ENCODE results near the gene DHX32. TPM values are rescaled to one million over a fixed set of nuclear protein-coding genes. Genes with fewer than 3 reads are reported as not detected.

DHX32 gene
- total RNA-seq, 2 experiments from 2014 or later: 0.22 to 0.27 TPM

DNA sequence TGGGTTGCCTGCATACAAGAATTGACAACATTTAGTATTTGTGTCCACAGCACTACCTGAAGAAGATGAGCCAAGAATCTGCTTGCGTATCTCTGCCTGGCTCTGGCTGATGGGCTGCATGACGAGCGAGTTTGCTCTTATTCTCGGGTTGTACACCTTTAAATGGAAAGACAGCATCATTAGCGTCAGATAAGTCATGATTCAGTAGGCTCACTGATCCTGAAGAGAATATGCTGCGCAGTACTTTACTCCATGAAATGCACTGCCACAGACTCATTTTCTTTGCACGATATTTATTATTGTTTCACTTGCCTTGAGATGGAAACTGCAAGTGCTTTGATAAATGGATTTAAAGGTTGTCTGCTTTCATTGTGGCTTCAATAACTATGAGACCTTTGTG, 28.6 kb downstream of the DHX32 start:
- no peaks in the 10 kb centered on the region for H3K36me3 ChIP-seq (ENCODE audit: insufficient read depth, low read length)
- no peaks in the 10 kb centered on the region for H3K9me3 ChIP-seq (ENCODE audit: low read length)
- no peak overlapping the region for H3K4me2 ChIP-seq (ENCODE audit: low read length)
- no peak overlapping the region for H3K27ac ChIP-seq (ENCODE audit: low read depth, low read length, poor library complexity, severe bottlenecking)
- no peak overlapping the region for H3K4me3 ChIP-seq (ENCODE audit: low read depth, low read length, poor library complexity, severe bottlenecking)
- ChIA-PET CTCF (ENCODE audit: unreplicated experiment) (no interaction called here), POLR2A (interaction anchor here (0.6 kb wide), 1 partner anchor 11 kb away, joined by 4 read pairs; no protein-coding TSS in a partner anchor)
- no peaks in the 10 kb centered on the region for H3K79me2 ChIP-seq (ENCODE audit: insufficient read depth, low read depth, low read length)
- no peak for DNase-seq (ENCODE audit: low spot score)
- no peaks in the 10 kb centered on the region for H3K4me1 ChIP-seq (ENCODE audit: insufficient read depth, low read length, poor library complexity, severe bottlenecking)
- intact Hi-C loops (cut with micrococcal nuclease; ENCODE audit: unreplicated experiment): no loop called here
- H4K20me1 ChIP-seq (ENCODE audit: insufficient read depth, low read length): no peaks in the 10 kb centered on the region
- no TSS peak for BruUV-seq (replicated peaks)
- no peaks in the 10 kb centered on the region for H3K9me2 ChIP-seq (ENCODE audit: insufficient read depth, low read length)
- TF ChIP-seq, protein P1, sequence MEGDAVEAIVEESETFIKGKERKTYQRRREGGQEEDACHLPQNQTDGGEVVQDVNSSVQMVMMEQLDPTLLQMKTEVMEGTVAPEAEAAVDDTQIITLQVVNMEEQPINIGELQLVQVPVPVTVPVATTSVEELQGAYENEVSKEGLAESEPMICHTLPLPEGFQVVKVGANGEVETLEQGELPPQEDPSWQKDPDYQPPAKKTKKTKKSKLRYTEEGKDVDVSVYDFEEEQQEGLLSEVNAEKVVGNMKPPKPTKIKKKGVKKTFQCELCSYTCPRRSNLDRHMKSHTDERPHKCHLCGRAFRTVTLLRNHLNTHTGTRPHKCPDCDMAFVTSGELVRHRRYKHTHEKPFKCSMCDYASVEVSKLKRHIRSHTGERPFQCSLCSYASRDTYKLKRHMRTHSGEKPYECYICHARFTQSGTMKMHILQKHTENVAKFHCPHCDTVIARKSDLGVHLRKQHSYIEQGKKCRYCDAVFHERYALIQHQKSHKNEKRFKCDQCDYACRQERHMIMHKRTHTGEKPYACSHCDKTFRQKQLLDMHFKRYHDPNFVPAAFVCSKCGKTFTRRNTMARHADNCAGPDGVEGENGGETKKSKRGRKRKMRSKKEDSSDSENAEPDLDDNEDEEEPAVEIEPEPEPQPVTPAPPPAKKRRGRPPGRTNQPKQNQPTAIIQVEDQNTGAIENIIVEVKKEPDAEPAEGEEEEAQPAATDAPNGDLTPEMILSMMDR (conservative IDR thresholded peaks at IDR 0.05; ENCODE audit: low read length): no peak
- TF ChIP-seq EZH2phosphoT487 (IDR thresholded peaks at IDR 0.05; ENCODE audit: borderline replicate concordance, low read depth, low read length): no peak
- H2AFZ ChIP-seq (ENCODE audit: low read length): no peak overlapping the region

DNA sequence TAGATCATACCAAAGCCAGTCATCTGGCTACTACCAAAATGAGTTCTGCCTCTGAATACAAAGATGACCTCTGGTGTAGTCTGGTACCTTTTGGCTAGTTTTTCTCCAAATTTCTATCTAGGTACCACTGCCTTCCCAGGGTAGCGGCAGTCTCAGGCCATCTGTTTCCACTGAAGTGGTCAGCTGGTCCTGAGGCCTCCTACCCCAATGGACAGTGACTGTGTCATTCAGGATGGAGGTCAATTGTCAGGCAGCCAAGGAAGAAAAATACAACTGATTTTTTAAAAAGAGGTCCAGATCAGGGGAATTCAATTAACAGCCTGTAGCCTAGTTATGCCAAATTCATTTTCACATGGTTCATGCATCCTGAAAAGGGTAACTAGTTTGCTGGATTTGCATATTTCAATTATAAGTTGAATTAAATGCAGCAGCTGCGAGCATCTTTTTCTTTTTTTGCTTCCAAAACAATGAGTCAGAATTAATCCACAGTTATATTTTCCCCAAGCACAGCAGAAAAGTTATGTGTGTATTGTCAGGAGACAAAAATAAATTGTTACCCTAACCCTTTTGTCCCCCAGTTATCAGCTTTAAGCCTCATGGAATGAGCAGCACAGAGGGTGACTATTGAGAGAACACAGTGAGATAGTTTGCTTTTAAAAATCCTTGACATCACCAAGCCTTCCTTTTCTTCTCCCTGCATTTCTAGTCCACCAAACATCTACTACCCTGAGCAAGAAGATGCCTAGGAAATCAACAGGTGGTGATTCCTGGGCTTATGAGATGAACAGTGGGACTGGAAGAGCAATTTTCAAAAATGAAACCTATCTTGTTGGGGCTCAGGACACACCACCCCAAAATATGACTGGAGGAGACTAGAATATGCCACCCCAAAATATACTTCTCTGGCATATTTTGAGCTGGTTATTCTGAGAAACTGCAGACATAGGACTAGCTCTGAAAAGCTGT, 30.0 kb downstream of the DHX32 start:
- intact Hi-C loops (cut with micrococcal nuclease; ENCODE audit: unreplicated experiment): no loop called here
- H3K9me3 ChIP-seq (ENCODE audit: low read length): no peaks in the 10 kb centered on the region
- H4K20me1 ChIP-seq (ENCODE audit: insufficient read depth, low read length): no peaks in the 10 kb centered on the region
- no peak overlapping the region for H3K4me3 ChIP-seq (ENCODE audit: low read depth, low read length, poor library complexity, severe bottlenecking)
- ChIA-PET CTCF (ENCODE audit: unreplicated experiment) (no interaction called here), POLR2A (no interaction called here)
- H3K4me1 ChIP-seq (ENCODE audit: insufficient read depth, low read length, poor library complexity, severe bottlenecking): no peaks in the 10 kb centered on the region
- no peaks in the 10 kb centered on the region for H3K36me3 ChIP-seq (ENCODE audit: insufficient read depth, low read length)
- no TSS peak for BruUV-seq (replicated peaks)
- no peaks in the 10 kb centered on the region for H3K79me2 ChIP-seq (ENCODE audit: insufficient read depth, low read depth, low read length)
- TF ChIP-seq EZH2phosphoT487 (IDR thresholded peaks at IDR 0.05; ENCODE audit: borderline replicate concordance, low read depth, low read length): no peak
- TF ChIP-seq, protein P1 (conservative IDR thresholded peaks at IDR 0.05; ENCODE audit: low read length): no peak
- H3K9me2 ChIP-seq (ENCODE audit: insufficient read depth, low read length): no peaks in the 10 kb centered on the region
- no peak overlapping the region for H3K27ac ChIP-seq (ENCODE audit: low read depth, low read length, poor library complexity, severe bottlenecking)
- no peak overlapping the region for H3K4me2 ChIP-seq (ENCODE audit: low read length)
- no peak overlapping the region for H2AFZ ChIP-seq (ENCODE audit: low read length)
- no peak for DNase-seq (ENCODE audit: low spot score)

DNA sequence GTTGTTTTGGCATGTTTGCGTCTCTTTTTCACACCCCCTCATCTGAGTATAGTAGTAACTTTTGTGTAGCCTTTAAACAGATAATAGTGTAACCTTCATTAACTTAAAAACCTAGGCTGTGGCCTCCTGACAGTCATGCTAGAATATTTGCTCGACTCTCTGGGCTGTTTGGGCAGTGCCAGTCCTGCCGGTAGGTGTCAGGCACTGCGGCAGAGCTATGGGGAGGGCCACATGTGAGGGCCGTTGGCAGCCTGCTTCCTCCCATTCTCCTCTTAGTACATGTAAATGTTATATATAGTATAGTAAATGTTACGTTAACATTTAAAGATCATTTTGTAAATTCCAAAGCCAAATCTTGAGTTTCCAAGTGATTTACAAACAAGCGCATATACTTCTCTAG, 31.6 kb downstream of the DHX32 start:
- no peak for DNase-seq (ENCODE audit: low spot score)
- TF ChIP-seq, protein P1 (conservative IDR thresholded peaks at IDR 0.05; ENCODE audit: low read length): no peak
- no peak for TF ChIP-seq EZH2phosphoT487 (IDR thresholded peaks at IDR 0.05; ENCODE audit: borderline replicate concordance, low read depth, low read length)
- Histone ChIP-seq H3K79me2 (ENCODE audit: insufficient read depth, low read depth, low read length) (no peaks in the 10 kb centered on the region), H3K36me3 (ENCODE audit: insufficient read depth, low read length) (no peaks in the 10 kb centered on the region), H3K4me1 (ENCODE audit: insufficient read depth, low read length, poor library complexity, severe bottlenecking) (no peaks in the 10 kb centered on the region), H4K20me1 (ENCODE audit: insufficient read depth, low read length) (no peaks in the 10 kb centered on the region), H3K4me3 (ENCODE audit: low read depth, low read length, poor library complexity, severe bottlenecking) (no peak overlapping the region), H3K4me2 (ENCODE audit: low read length) (no peak overlapping the region), H3K9me3 (ENCODE audit: low read length) (no peaks in the 10 kb centered on the region), H2AFZ (ENCODE audit: low read length) (no peak overlapping the region), H3K9me2 (ENCODE audit: insufficient read depth, low read length) (no peaks in the 10 kb centered on the region), H3K27ac (ENCODE audit: low read depth, low read length, poor library complexity, severe bottlenecking) (no peak overlapping the region)
- ChIA-PET POLR2A (interaction anchor here (0.7 kb wide), 1 partner anchor 324 kb away, joined by 5 read pairs; no protein-coding TSS in a partner anchor), CTCF (ENCODE audit: unreplicated experiment) (no interaction called here)
- intact Hi-C loops (cut with micrococcal nuclease; ENCODE audit: unreplicated experiment): no loop called here
- BruUV-seq (replicated peaks): no TSS peak

Data from OCI-LY7 (cell line).